Sigmoid colon (tissue), 4 donors: ENCODE results near the gene KCND1.

Experiments used
- CTCF ChIP-seq, 4 experiments: fragments of 450-650 bp in 3 of 4; fragments of 200-600 bp in 1 of 4; IDR thresholded peaks; one replicate each; pipeline ENCODE4 v1.5.1; 2016 to 2019; ENCODE audit warnings: antibody characterized with exemption in 4 of 4, mild to moderate bottlenecking in 3 of 4, moderate library complexity in 2 of 4
- POLR2A ChIP-seq, 2 donors: fragments of 450-650 bp; IDR thresholded peaks; one replicate each; pipeline ENCODE4 v1.6.1; 2016; ENCODE audit warnings: antibody characterized with exemption in 2 of 2, mild to moderate bottlenecking in 2 of 2, moderate library complexity in 2 of 2
- POLR2AphosphoS5 ChIP-seq, 4 donors: sonication (generic); formaldehyde crosslinking; IDR thresholded peaks; one replicate each; pipeline ENCODE4 v1.6.1; 2017; ENCODE audit warnings: antibody characterized with exemption in 4 of 4

GRCh38 chrX:48911412-48912182, 60.0 kb downstream of the KCND1 start, which contains the start of gene SLC35A2:
- TF ChIP-seq POLR2AphosphoS5 (IDR thresholded peaks at IDR 0.05), result peak; percentile 77 to 87 (median 84)
- peak; percentile 32 to 53 for TF ChIP-seq POLR2A (IDR thresholded peaks at IDR 0.05)
- no peak for TF ChIP-seq CTCF (IDR thresholded peaks at IDR 0.05)
